ENCODE results near the gene JAGN1.
"Not testable (repeated sequence)": the region's sequence is repeated elsewhere in the genome, so short reads cannot be mapped to it uniquely, and the experiment has no call there.

Gene JAGN1

GRCh38 chr3:9890249-9891071 lies at the start of gene JAGN1:
TSS of gene JAGN1 (plus strand) at chr3:9890610. CDS start at chr3:9890723, 113 bp downstream.
- DNase-seq (ENCODE audit: low read depth in 2 of 2) = peak; percentile 84 to 87

GRCh38 chr3:9841015-9841414 lies 49.4 kb upstream of the JAGN1 start:
- no peak for DNase-seq (ENCODE audit: low read depth in 2 of 2)

DNA sequence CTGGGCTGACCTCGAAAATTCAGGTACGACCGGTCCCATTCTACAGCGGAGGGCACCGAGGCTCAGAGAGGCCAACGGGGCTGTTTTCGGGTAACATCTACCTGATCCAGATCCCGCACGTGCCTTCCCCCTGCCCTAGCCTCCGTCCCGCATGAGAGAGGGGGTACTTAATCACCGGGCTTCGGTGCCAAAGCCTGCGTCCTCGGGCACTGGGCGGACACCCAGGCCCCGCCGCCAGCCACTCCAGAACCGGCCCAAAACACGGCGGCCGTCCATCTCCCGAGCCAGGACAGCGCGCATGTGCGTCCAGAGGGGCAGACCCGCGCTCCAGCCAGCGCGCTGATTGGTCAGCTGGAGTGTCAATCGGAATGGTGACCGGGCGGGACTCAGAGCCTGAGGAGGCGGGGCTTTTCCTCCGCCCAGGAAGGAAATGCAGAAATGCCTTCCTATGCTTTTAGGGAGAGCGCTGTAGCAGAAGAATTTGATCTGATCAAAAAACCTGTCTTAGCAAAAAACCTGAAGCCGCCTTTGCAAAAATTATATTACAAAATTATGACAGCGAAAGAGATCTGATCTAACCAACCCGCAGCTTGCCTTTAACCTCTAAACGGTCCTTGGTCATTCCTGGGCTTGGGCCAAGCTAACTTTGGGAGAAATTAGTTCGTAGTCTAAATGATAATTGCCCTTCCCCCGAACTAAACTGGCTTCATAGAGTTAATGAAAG lies 46.5 kb upstream of the JAGN1 start, which contains the start of gene RPUSD3:
TSS of gene RPUSD3 (minus strand) at position 294 of the 724 bp plus-strand sequence. CDS start at position 276, 18 bp downstream.
- DNase-seq (ENCODE audit: low read depth in 2 of 2) = peak; percentile 90 to 93

- DNase-seq (ENCODE audit: low read depth in 2 of 2) = no peak
Observed at GRCh38 chr3:9846231-9846630, 44.2 kb upstream of the JAGN1 start.

- DNase-seq (ENCODE audit: low read depth in 2 of 2) = no peak
Observed at GRCh38 chr3:9846931-9847488, 43.4 kb upstream of the JAGN1 start.

DNA sequence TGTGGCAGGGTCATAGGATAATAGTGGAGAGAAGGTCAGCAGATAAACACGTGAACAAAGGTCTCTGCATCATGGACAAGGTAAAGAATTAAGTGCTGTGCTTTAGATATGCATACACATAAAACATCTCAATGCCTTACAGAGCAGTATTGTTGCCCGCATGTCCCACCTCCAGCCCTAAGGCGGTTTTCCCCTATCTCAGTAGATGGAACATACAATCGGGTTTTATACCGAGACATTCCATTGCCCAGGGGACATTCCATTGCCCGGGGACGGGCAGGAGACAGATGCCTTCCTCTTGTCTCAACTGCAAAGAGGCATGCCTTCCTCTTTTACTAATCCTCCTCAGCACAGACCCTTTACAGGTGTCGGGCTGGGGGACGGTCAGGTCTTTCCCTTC lies 42.5 kb upstream of the JAGN1 start:
- not testable (repeated sequence) for DNase-seq (ENCODE audit: low read depth in 2 of 2)

DNA sequence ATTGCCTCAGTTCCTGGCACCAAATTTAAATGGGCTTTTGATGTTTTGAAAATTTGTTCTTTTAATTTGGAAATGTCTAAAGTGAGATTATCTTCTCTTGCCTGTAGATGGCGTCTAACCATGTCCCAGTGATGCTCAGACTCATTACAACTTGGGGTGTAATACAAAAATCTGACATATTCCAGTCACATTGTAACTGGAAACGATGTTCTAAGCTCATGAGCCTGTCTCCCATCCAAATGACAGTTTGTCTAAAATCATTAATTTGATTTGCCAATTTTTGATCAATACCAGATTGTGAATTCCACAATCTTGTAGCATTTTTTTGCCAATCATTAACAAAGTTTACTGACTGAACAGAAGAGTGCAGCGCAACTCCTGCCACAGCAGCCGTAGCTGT lies 41.5 kb upstream of the JAGN1 start:
- not testable (repeated sequence) for DNase-seq (ENCODE audit: low read depth in 2 of 2)

- not testable (repeated sequence) for DNase-seq (ENCODE audit: low read depth in 2 of 2)
Observed at GRCh38 chr3:9851383-9851782, 39.0 kb upstream of the JAGN1 start.

DNA sequence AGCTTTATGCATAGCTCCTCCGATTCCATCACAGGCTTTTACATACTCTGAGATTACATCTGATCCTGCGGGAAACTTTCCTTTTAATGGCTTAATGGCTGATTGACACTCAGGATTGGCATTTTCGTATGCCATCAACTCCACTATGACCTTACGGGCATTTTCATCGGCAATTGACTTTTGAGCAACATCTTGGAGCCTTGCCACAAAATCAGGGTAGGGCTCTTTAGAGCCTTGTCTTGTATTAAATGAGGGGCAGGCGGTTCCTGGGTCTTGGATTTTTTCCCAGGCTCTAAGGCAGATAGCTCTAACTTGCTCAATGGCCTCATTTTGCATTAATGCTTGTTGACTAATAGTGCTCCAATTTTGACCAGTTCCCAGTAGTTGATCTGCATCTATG lies 38.5 kb upstream of the JAGN1 start:
- not testable (repeated sequence) for DNase-seq (ENCODE audit: low read depth in 2 of 2)

DNA sequence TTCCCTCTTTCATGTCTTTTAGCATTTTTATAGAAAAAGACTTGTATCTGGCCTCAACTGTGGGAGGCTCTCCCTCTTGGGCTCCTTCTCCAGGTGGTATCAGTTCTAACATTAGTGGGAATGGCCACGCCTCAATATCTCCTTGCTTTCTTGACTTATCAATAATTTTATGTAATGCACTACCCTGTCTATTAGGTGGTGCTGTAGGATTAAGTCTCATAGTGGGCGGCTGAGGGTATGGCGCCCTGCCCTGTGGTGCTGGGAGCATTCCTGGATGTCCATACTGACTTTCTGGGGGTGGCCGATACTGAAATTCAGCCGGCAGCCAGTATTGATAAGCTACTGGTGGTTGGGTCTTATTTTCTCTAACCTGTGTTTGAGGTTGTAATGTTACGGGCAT lies 37.9 kb upstream of the JAGN1 start:
- no peak for DNase-seq (ENCODE audit: low read depth in 2 of 2)

- DNase-seq (ENCODE audit: low read depth in 2 of 2) = not testable (repeated sequence)
Observed at GRCh38 chr3:9854291-9854940, 36.0 kb upstream of the JAGN1 start.

- no peak for DNase-seq (ENCODE audit: low read depth in 2 of 2)
Observed at GRCh38 chr3:9855594-9855993, 34.8 kb upstream of the JAGN1 start.

DNA sequence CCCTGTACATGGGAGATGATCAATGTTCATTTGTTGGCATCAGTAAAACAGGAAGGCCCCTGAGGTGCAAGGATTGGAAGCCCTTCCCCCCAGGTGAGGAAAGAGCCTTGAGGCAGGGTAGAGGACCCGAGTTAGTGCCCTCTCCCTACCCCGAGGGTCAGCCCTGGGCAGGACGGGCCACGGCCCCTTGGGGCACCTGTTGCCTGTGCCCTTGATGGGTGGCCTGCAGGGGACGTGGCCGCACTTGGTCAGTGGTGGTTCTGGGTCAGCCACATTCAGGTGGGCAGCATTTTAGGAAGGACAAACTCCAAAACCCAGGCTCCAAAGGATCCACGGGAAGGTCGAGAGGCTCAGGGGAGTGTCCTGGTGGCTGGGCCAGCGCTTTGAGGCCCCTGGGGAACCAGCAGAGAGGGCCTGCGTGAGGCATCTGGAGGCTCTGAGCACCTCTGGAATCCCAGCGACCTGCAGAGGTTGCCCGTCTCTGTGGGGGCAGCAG lies 30.8 kb upstream of the JAGN1 start:
- no peak for DNase-seq (ENCODE audit: low read depth in 2 of 2)

DNA sequence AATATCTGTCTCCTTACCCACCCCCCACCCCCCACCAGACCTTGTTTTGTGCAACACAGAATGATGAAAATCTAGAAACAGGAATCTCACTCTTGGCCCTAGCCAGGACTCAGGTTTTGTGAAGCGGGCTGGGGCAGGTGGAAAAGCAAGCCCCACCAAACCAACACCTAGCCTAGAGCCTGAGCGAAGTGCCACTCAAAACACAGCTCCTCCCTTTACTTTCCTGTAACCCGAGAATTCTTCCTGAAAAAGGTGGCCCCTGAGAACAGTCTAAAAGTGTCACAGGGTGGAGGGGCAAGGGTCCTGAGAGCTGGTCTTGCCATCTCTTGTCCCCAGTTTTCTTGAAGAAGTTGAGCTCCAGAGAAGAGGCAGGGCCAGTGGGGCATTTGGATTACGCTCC lies 29.2 kb upstream of the JAGN1 start:
- DNase-seq (ENCODE audit: low read depth in 2 of 2) = no peak

GRCh38 chr3:9861626-9862130 lies 28.7 kb upstream of the JAGN1 start:
- no peak for DNase-seq (ENCODE audit: low read depth in 2 of 2)

- DNase-seq (ENCODE audit: low read depth in 2 of 2) = no peak
Observed at GRCh38 chr3:9862391-9863057, 27.9 kb upstream of the JAGN1 start.

DNA sequence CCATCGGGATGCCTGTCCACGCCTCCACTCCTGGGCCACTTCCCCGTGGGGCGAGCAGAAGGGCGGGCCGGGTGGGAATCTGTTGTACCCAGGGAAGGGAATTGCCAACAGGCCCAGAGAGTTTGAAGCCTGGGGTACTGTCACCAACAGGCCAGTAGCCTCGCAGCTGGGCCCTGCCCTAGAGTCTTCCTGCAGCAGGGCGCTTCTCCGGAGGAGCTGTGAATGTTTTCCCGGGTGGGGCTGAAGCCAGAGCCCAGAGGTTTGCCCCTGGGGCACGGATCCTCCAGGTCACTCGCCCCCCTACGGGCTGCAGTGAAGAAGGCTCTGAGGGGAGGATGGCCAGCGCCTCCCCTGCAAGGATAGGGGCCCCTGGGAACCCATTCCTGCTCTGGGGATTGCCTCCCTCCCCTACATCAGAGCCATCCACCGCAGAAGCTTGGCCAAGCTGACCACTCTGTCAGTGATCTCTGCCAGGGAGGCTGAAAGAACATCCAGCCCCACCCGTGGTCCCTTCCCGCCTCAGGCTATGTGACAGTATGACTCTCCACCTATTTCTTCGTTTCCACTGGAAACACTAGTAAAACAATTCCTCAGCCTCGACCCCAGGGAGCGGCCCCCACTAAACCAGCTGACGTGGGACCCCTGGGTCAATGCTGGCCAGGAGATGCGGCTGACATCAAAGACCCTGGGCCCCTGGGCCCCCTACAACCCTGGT lies 27.2 kb upstream of the JAGN1 start:
- no peak for DNase-seq (ENCODE audit: low read depth in 2 of 2)

GRCh38 chr3:9864200-9864927 lies 26.0 kb upstream of the JAGN1 start:
- no peak for DNase-seq (ENCODE audit: low read depth in 2 of 2)

GRCh38 chr3:9865125-9865637 lies 25.2 kb upstream of the JAGN1 start:
- not testable (repeated sequence) for DNase-seq (ENCODE audit: low read depth in 2 of 2)

GRCh38 chr3:9866639-9867038 lies 23.8 kb upstream of the JAGN1 start:
- no peak for DNase-seq (ENCODE audit: low read depth in 2 of 2)

All from activated CD8-positive, alpha-beta memory T cell treated with anti-CD3 and anti-CD28 coated beads for 4 hours (primary cell).